A549 treated with Hydrocortisone at 1 μM for 4 hours (cell line): ENCODE results near the gene KLHL9. TPM values are rescaled to one million over a fixed set of nuclear protein-coding genes. Genes with fewer than 3 reads are reported as not detected.

Source experiments
- total RNA-seq: library from RNA; stranded (reverse); fragments of 200-300 nt; extraction: Qiagen RNA extraction; gene quantifications from 5 replicates; pipeline ENCODE4 v1.2.3, GENCODE V29; 2022

Gene KLHL9, protein sequence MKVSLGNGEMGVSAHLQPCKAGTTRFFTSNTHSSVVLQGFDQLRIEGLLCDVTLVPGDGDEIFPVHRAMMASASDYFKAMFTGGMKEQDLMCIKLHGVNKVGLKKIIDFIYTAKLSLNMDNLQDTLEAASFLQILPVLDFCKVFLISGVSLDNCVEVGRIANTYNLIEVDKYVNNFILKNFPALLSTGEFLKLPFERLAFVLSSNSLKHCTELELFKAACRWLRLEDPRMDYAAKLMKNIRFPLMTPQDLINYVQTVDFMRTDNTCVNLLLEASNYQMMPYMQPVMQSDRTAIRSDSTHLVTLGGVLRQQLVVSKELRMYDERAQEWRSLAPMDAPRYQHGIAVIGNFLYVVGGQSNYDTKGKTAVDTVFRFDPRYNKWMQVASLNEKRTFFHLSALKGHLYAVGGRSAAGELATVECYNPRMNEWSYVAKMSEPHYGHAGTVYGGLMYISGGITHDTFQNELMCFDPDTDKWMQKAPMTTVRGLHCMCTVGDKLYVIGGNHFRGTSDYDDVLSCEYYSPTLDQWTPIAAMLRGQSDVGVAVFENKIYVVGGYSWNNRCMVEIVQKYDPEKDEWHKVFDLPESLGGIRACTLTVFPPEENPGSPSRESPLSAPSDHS
- 15.0 to 23.5 TPM (median 18.5 TPM) in 5 replicates for total RNA-seq

DNA sequence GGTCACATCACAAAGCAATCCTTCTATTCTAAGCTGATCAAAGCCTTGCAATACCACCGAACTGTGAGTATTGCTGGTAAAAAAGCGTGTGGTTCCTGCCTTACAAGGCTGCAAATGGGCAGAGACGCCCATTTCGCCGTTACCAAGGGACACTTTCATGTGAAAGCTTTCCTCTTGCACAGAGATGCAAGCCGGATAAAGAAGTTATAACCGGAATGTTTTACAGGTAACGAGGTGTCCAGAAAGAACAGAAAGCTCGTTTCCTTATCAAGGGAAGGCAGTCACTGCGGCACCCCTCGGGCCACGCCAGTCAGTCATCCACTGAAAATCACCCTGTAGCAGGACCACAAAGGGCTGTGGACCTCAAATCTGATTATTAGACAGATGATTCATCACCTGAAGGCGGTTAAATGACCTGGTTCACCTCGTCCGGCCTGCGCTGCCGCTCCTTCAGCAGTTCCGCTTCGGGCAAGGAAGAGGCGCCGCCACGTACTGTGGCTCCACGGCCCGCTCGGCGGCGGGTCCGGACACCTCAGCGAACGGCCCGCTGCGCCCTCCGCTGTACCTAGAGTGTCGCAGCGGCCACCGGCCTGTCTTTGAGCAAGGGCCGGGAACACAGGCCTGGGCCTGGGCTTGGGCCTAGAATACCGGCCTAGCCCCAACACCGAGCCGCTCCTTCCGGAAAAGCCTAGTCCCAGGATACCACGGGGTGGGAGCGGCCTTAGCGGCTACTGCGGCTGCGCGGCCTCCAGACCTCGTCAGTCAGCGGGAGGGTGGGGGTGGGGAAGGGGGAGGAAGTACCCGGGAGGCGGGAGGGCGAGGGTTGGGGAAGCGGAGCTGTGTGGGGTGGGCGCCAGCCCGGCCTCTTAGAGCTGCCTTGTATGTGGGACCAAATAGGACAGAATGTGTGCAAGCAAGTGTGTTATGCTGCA lies at the start of gene KLHL9:
Gene KLHL9 (minus strand): TSS at position 704 of the 932 bp plus-strand sequence. CDS start 545 bp downstream, at position 159.

DNA sequence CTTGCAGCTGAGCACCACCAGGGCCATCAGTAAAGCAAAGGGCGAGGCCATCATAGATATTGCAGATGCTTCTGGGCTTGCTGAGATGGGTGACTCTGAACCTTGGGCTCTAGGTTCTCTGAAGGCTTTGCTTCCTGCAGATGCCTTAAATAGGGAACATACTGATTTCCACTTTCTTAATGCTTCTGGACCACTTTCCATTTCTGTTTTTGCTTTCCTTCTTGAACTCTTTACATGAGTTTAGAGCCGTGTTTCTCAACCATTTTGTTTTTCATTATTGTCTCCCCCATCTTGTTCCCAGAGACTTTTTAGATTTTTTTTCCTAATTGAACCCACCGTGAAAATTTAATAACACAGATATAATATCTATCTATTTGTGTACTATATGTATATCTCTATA lies 32.8 kb upstream of the KLHL9 start, which contains the start of gene IFNA13:
Gene IFNA13 (minus strand): TSS at position 101 of the 400 bp plus-strand sequence. CDS start 47 bp downstream, at position 54.

DNA sequence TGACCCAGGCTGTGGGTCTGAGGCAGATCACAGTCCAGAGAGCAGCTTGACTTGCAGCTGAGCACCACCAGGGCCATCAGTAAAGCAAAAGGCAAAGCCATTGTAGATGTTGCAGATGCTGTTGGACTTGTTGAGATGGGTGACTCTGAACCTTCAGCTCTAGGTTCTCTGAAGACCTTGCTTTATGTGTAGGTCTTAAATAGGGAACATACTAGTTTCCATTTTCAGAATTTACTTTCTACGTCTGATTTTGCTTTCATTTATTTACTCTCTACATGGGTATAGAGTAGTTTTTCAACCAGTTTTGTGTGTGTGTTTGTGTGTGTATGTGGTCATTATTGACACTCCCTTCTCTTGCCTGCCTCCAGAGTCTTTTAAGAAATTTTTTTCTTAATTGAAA lies 15.6 kb upstream of the KLHL9 start, which contains the start of gene IFNA6:
Gene IFNA6 (minus strand): TSS at position 101 of the 400 bp plus-strand sequence. CDS start 0 bp downstream, at position 101.

DNA sequence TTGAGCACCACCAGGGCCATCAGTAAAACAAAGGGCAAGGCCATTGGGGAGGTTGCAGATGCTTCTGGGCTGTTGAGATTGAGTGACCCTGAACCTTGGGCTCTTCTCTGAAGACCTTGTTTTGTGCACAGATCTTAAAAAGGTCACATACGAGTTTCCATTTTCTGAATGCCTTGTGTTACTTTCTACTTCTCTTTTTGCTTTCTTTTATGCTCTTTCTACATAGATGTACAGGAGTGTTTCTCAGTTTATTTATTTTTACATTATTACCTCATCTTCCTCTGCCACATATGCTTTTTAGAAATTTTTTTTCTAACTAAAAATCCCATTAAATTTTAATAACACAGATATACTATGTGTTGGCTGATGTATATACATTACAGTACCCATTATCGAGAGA lies 30.0 kb downstream of the KLHL9 start, which contains the start of gene IFNA5:
Gene IFNA5 (minus strand): TSS at position 101 of the 400 bp plus-strand sequence. CDS start 57 bp downstream, at position 44.

Other genes starting within 250 kb of the KLHL9 start
- not detected in 5 replicates for gene IFNW1, start 193.6 kb downstream of the KLHL9 start, total RNA-seq
- gene IFNA21, start 168.7 kb downstream of the KLHL9 start, total RNA-seq: not detected in 5 replicates
- gene IFNA4, start 147.8 kb downstream of the KLHL9 start, total RNA-seq: not detected in 5 replicates
- gene IFNA7, start 133.2 kb downstream of the KLHL9 start, total RNA-seq: not detected in 5 replicates
- not detected in 5 replicates for gene IFNA10, start 128.3 kb downstream of the KLHL9 start, total RNA-seq
- not detected in 5 replicates for gene IFNA16, start 118.1 kb downstream of the KLHL9 start, total RNA-seq
- not detected in 5 replicates for gene IFNA17, start 107.2 kb downstream of the KLHL9 start, total RNA-seq
- not detected in 5 replicates for gene IFNA14, start 95.4 kb downstream of the KLHL9 start, total RNA-seq
- not detected in 5 replicates for gene IFNA5, start 30.1 kb downstream of the KLHL9 start, total RNA-seq
- not detected in 5 replicates for gene IFNA6, start 15.5 kb upstream of the KLHL9 start, total RNA-seq
- not detected in 5 replicates for gene IFNA13, start 32.7 kb upstream of the KLHL9 start, total RNA-seq
- gene IFNA2, start 50.0 kb upstream of the KLHL9 start, total RNA-seq: not detected in 5 replicates
- gene IFNA8, start 73.7 kb upstream of the KLHL9 start, total RNA-seq: not detected in 5 replicates
- gene IFNA1, start 105.0 kb upstream of the KLHL9 start, total RNA-seq: not detected in 5 replicates
- 0.89 to 1.2 TPM (median 1.1 TPM) in 5 replicates for gene IFNE, start 146.9 kb upstream of the KLHL9 start, total RNA-seq